Astrocyte of the cerebellum (primary cell): Measurements from ENCODE around the gene INPP4B.

Experiments
- DNase-seq: peaks from one replicate; pipeline ENCODE4 v3.0.0-alpha.2; 2011; ENCODE audit warnings: low read depth
- H3K4me3 ChIP-seq: 2 replicates; pipeline ENCODE4 v1.5.1; 2011; ENCODE audit warnings: mild to moderate bottlenecking, low read depth, low read length, moderate library complexity
- CTCF ChIP-seq: IDR thresholded peaks from 2 replicates; pipeline ENCODE4 v1.5.1; 2012; ENCODE audit warnings: low read length, low read depth, moderate library complexity, mild to moderate bottlenecking; ENCODE audit errors: missing control alignments
- in situ Hi-C: cut with HindIII; loops from 2 replicates; pipeline ENCODE4 v1.10.0; 2017; ENCODE audit warnings: low sequenced_read_pairs

The INPP4B gene

DNA sequence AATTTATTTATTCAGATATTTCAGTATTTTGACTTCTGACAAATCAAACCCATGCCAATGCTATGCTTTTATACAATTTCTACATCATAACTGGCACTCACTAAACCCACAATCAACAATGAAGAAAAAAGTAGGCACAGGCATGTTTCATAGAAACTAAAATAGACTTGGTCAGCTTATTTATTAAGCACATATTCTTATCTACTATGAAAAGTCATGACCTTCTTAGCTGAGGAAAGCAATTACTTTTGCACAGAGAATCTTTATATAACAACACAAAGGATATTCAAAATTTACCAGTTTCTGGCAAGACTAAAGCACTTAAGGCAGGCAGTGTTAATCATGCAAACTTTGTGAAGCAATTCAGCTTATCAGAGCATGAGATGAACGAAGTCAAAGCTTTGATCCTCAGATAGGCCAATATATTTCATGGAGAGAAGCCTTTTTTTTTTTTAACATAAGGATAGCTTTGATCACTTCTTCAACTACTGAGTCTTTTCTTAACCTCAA is 490.6 kb downstream of the INPP4B start:
- in situ Hi-C loops: loop anchor here (10.0 kb wide), 1 partner anchor 489 kb away; the partner anchor contains the start of gene INPP4B
- no peak for DNase-seq
- H3K4me3 ChIP-seq: no peak overlapping the region
- TF ChIP-seq CTCF: no peak

GRCh38 chr4:142354794-142355420 is 491.2 kb downstream of the INPP4B start:
- no peak for DNase-seq
- in situ Hi-C loops: loop anchor here (10.0 kb wide), 1 partner anchor 490 kb away; the partner anchor contains the start of gene INPP4B
- H3K4me3 ChIP-seq: no peak overlapping the region
- TF ChIP-seq CTCF: no peak

DNA sequence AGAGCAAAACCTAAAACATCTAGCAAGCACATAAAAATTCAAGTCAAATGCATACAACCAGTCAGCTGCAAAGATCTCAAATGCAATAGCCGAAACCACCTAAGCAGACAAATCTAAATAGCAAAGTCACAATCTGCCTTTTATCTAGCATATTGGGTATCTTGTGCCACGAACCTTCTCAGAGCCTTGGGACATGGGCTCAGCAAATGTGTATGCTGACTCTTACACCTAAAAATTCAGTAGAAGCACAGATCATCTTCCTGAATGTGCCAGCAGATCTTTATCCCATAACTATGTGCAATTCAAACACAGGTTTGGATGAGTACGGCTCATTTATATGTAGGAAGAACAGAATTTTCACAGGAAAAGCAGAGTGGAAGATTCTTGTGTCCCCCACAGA is 492.1 kb downstream of the INPP4B start:
- no peak for DNase-seq
- no peak for TF ChIP-seq CTCF
- in situ Hi-C loops: loop anchor here (10.0 kb wide), 1 partner anchor 491 kb away; the partner anchor contains the start of gene INPP4B
- H3K4me3 ChIP-seq: no peak overlapping the region

GRCh38 chr4:142353149-142353738 is 492.9 kb downstream of the INPP4B start:
- DNase-seq: peak; percentile 72
- in situ Hi-C loops: loop anchor here (10.0 kb wide), 1 partner anchor 492 kb away; the partner anchor contains the start of gene INPP4B
- peak; percentile 74 for TF ChIP-seq CTCF
- no peak overlapping the region for H3K4me3 ChIP-seq

DNA sequence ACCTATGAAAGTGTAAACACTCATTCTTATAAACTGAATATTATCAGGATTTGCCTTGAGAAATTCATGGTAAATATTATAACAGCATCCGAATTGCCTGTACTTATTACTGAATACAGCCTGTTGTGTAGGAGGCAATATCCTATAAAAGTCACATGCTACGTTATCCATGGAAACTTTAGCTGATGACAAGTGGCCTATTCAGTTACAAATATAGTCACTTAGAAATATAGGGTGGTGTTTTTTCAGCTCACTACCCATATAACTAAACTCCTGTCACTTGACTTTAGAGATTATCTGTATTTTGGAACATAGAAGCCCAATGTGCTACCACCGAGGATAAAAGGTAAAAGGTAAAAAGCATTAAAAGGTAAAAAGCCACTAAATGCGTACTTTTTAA is 493.4 kb downstream of the INPP4B start:
- in situ Hi-C loops: loop anchor here (10.0 kb wide), 1 partner anchor 492 kb away; the partner anchor contains the start of gene INPP4B
- TF ChIP-seq CTCF: no peak
- no peak overlapping the region for H3K4me3 ChIP-seq
- DNase-seq: no peak

DNA sequence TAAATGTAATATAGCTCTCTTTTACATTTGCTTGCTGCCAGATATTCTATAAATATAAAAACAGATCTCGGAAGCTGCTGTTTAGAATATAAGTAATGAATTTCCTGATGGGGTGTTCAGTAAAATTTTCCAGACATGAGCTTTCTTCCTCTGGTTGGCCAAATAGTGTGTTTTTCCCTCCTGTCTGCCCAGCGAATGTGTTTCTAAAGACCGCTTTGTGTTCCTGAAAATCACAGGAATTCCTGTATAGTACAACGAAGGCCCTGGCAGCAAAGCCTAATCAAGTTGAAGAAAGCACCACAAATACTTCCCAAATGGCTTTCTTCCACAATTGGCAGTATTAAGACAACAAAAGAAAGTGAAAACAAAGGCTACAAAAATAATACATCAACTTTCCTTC is 494.1 kb downstream of the INPP4B start:
- DNase-seq: no peak
- in situ Hi-C loops: loop anchor here (10.0 kb wide), 1 partner anchor 493 kb away; the partner anchor contains the start of gene INPP4B
- no peak overlapping the region for H3K4me3 ChIP-seq
- TF ChIP-seq CTCF: no peak
